Prostate gland (tissue), 2 donors: ENCODE data around the gene EXOSC7. TPM values are rescaled to one million over a fixed set of nuclear protein-coding genes. Genes with fewer than 3 reads are reported as not detected.

Experiments
- DNase-seq: peaks from one replicate; pipeline ENCODE4 v3.0.0-alpha.2; 2019; ENCODE audit warnings: low spot score
- H3K27ac ChIP-seq, 2 donors: fragments of 200-600 bp; sonication (generic); 2 replicates each; pipeline ENCODE4 v1.5.1; 2017 to 2019
- H3K27me3 ChIP-seq: fragments of 200-600 bp; sonication (generic); replicated peaks from 2 replicates; pipeline ENCODE4 v1.5.1; 2019; ENCODE audit not compliant: insufficient read depth
- H3K36me3 ChIP-seq, 2 donors: fragments of 200-600 bp; sonication (generic); 1 replicate in 1 of 2; 2 replicates in 1 of 2; pipeline versions ENCODE4 v1.5.1 to v1.8.1; 2017 to 2019
- H3K4me1 ChIP-seq: fragments of 200-600 bp; sonication (generic); replicated peaks from 2 replicates; pipeline ENCODE4 v1.5.1; 2019
- H3K4me3 ChIP-seq, 2 donors: fragments of 200-600 bp; sonication (generic); 2 replicates each; pipeline ENCODE4 v1.5.1; 2017 to 2019
- H3K9me3 ChIP-seq: fragments of 200-600 bp; sonication (generic); 2 replicates; pipeline ENCODE4 v1.5.1; 2017
- CTCF ChIP-seq, 4 experiments: fragments of 200-600 bp in 2 of 4; fragments of 450-650 bp in 2 of 4; sonication (generic) in 2 of 4; IDR thresholded peaks; 1 replicate in 3 of 4; 2 replicates in 1 of 4; pipeline ENCODE4 v1.5.1; 2016 to 2019; ENCODE audit warnings: antibody characterized with exemption in 4 of 4, mild to moderate bottlenecking in 2 of 4, moderate library complexity in 2 of 4
- POLR2A ChIP-seq: fragments of 450-650 bp; IDR thresholded peaks from one replicate; pipeline ENCODE4 v1.6.1; 2016; ENCODE audit warnings: antibody characterized with exemption, mild to moderate bottlenecking
- POLR2AphosphoS5 ChIP-seq: sonication (generic); formaldehyde crosslinking; IDR thresholded peaks from one replicate; pipeline ENCODE4 v1.6.1; 2017; ENCODE audit warnings: antibody characterized with exemption
- WGBS: methylation state at CpG from one replicate; pipeline ENCODE4 v1.1.5; 2018; 5-methylcytosine and 5-hydroxymethylcytosine counted together
- intact Hi-C: fragments of 100-400 bp; cut with DNase I; formaldehyde crosslinking; loops from one replicate; pipeline ENCODE4 v1.14.2; 2022
- total RNA-seq, 2 donors: library from RNA; depleted of rRNA; stranded (reverse); fragments of >200 nt; gene quantifications; one replicate each; pipeline ENCODE4 v1.1.0, GENCODE V29; 2016

Gene EXOSC7
- total RNA-seq, 2 donors from 2014 or later: 55.2 to 56.2 TPM

- intact Hi-C loops: no loop called here
- H3K4me3 ChIP-seq: no peak overlapping the region
- H3K27me3 ChIP-seq: no peaks in the 10 kb centered on the region
- H3K4me1 ChIP-seq: peaks cover 8% of the 10 kb centered on the region
- no peak for TF ChIP-seq CTCF (IDR thresholded peaks at IDR 0.05)
- TF ChIP-seq POLR2A: no peak
- TF ChIP-seq POLR2AphosphoS5: peak; percentile 73
- no peaks in the 10 kb centered on the region for H3K36me3 ChIP-seq
- peak; percentile 51 for DNase-seq
- 54% methylated on average over 3 of the region's 3 CpGs for WGBS
- no peak overlapping the region for H3K27ac ChIP-seq
- no peaks in the 10 kb centered on the region for H3K9me3 ChIP-seq
Measured at GRCh38 chr3:45054196-45054857, 78.3 kb downstream of the EXOSC7 start.

GRCh38 chr3:45055032-45055410, 79.0 kb downstream of the EXOSC7 start:
- Histone ChIP-seq H3K36me3 (no peaks in the 10 kb centered on the region), H3K27me3 (no peaks in the 10 kb centered on the region), H3K4me1 (peaks cover 8% of the 10 kb centered on the region), H3K4me3 (no peak overlapping the region), H3K9me3 (no peaks in the 10 kb centered on the region), H3K27ac (no peak overlapping the region)
- WGBS: 46% methylated on average over 2 of the region's 2 CpGs
- DNase-seq: no peak
- TF ChIP-seq POLR2AphosphoS5 (no peak), CTCF (IDR thresholded peaks at IDR 0.05) (no peak), POLR2A (no peak)
- intact Hi-C loops: no loop called here

GRCh38 chr3:45055411-45056143, 79.5 kb downstream of the EXOSC7 start:
- Histone ChIP-seq H3K4me1 (peaks cover 8% of the 10 kb centered on the region), H3K27me3 (no peaks in the 10 kb centered on the region), H3K4me3 (no peak overlapping the region), H3K27ac (peak overlapping the region in 1 of 2 donors; percentile 62), H3K36me3 (no peaks in the 10 kb centered on the region), H3K9me3 (no peaks in the 10 kb centered on the region)
- DNase-seq: no peak
- intact Hi-C loops: no loop called here
- TF ChIP-seq POLR2AphosphoS5 (no peak), POLR2A (no peak), CTCF (IDR thresholded peaks at IDR 0.05) (no peak)
- 77% methylated on average over 7 of the region's 7 CpGs for WGBS

GRCh38 chr3:45056608-45057301, 80.7 kb downstream of the EXOSC7 start:
- Histone ChIP-seq H3K36me3 (no peaks in the 10 kb centered on the region), H3K4me3 (no peak overlapping the region), H3K9me3 (no peaks in the 10 kb centered on the region), H3K4me1 (peaks cover 8% of the 10 kb centered on the region), H3K27ac (peak overlapping the region; percentile 55 to 62), H3K27me3 (no peaks in the 10 kb centered on the region)
- intact Hi-C loops: no loop called here
- TF ChIP-seq POLR2AphosphoS5 (peak; percentile 83), POLR2A (no peak)
- peak; percentile 44 for DNase-seq
- WGBS: 46% methylated on average over 5 of the region's 5 CpGs

- no peak for DNase-seq
- intact Hi-C loops: no loop called here
- H3K9me3 ChIP-seq: no peaks in the 10 kb centered on the region
- peaks cover 8% of the 10 kb centered on the region for H3K4me1 ChIP-seq
- H3K27ac ChIP-seq: peak overlapping the region; percentile 55 to 62
- H3K36me3 ChIP-seq: no peaks in the 10 kb centered on the region
- H3K4me3 ChIP-seq: no peak overlapping the region
- 85% methylated on average over 3 of the region's 3 CpGs for WGBS
- TF ChIP-seq CTCF (IDR thresholded peaks at IDR 0.05) (no peak), POLR2AphosphoS5 (no peak), POLR2A (no peak)
- no peaks in the 10 kb centered on the region for H3K27me3 ChIP-seq
Measured at GRCh38 chr3:45057557-45057956, 81.5 kb downstream of the EXOSC7 start.
